Upper lobe of left lung (tissue), 4 donors: ENCODE measurements around the gene AQP12B.

Experiments
- EP300 ChIP-seq, 4 donors: sonication (generic); formaldehyde crosslinking; IDR thresholded peaks; one replicate each; pipeline ENCODE4 v1.5.1; 2017; ENCODE audit warnings: antibody characterized with exemption in 4 of 4, control low read depth in 2 of 4
- POLR2A ChIP-seq, 4 donors: fragments of 450-650 bp; IDR thresholded peaks; one replicate each; pipeline ENCODE4 v1.5.1; 2016 to 2017; ENCODE audit warnings: antibody characterized with exemption in 4 of 4, mild to moderate bottlenecking in 2 of 4
- POLR2AphosphoS5 ChIP-seq, 2 donors: sonication (generic); formaldehyde crosslinking; IDR thresholded peaks; one replicate each; pipeline ENCODE4 v1.5.1; 2017; ENCODE audit warnings: antibody characterized with exemption in 2 of 2
- TF ChIP-seq, protein P1 (sequence below), 6 experiments: fragments of 450-650 bp in 4 of 6; fragments of 200-600 bp in 2 of 6; sonication (generic) in 2 of 6; IDR thresholded peaks; one replicate each; pipeline ENCODE4 v1.5.1; 2016 to 2019; ENCODE audit warnings: antibody characterized with exemption in 6 of 6

- TF ChIP-seq EP300 (IDR thresholded peaks at IDR 0.05) (no peak), POLR2A (IDR thresholded peaks at IDR 0.05) (no peak), POLR2AphosphoS5 (IDR thresholded peaks at IDR 0.05) (no peak)
- TF ChIP-seq, protein P1, sequence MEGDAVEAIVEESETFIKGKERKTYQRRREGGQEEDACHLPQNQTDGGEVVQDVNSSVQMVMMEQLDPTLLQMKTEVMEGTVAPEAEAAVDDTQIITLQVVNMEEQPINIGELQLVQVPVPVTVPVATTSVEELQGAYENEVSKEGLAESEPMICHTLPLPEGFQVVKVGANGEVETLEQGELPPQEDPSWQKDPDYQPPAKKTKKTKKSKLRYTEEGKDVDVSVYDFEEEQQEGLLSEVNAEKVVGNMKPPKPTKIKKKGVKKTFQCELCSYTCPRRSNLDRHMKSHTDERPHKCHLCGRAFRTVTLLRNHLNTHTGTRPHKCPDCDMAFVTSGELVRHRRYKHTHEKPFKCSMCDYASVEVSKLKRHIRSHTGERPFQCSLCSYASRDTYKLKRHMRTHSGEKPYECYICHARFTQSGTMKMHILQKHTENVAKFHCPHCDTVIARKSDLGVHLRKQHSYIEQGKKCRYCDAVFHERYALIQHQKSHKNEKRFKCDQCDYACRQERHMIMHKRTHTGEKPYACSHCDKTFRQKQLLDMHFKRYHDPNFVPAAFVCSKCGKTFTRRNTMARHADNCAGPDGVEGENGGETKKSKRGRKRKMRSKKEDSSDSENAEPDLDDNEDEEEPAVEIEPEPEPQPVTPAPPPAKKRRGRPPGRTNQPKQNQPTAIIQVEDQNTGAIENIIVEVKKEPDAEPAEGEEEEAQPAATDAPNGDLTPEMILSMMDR (IDR thresholded peaks at IDR 0.05): no peak
Measured at GRCh38 chr2:240630771-240631547, 51.7 kb downstream of the AQP12B start.
